Activated CD4-positive, alpha-beta T cell treated with anti-CD3 and anti-CD28 coated beads, Interleukin-2, amount 50 U/mL, for 16 hours (primary cell): ENCODE results near the gene COL18A1.
"Not testable (repeated sequence)": the region's sequence is repeated elsewhere in the genome, so short reads cannot be mapped to it uniquely, and the experiment has no call there.

Source experiments
- DNase-seq: peaks from one replicate; pipeline ENCODE4 v3.0.0-alpha.2; 2020

Gene COL18A1

GRCh38 chr21:45442686-45443594 lies 38.0 kb downstream of the COL18A1 start:
- DNase-seq, result not testable (repeated sequence)

GRCh38 chr21:45443595-45444181 lies 38.7 kb downstream of the COL18A1 start:
- no peak for DNase-seq

- DNase-seq, result no peak
Measured at GRCh38 chr21:45444385-45444784, 39.4 kb downstream of the COL18A1 start.

- DNase-seq, result no peak
Measured at GRCh38 chr21:45445369-45445768, 40.4 kb downstream of the COL18A1 start.

GRCh38 chr21:45447821-45448220 lies 42.9 kb downstream of the COL18A1 start:
- DNase-seq, result no peak

GRCh38 chr21:45448283-45448809 lies 43.4 kb downstream of the COL18A1 start:
- DNase-seq, result no peak

GRCh38 chr21:45448810-45449657 lies 44.1 kb downstream of the COL18A1 start:
- DNase-seq, result no peak

- no peak for DNase-seq
Measured at GRCh38 chr21:45449658-45450422, 44.9 kb downstream of the COL18A1 start.

- no peak for DNase-seq
Measured at GRCh38 chr21:45450423-45451090, 45.6 kb downstream of the COL18A1 start.

GRCh38 chr21:45451091-45451740 lies 46.3 kb downstream of the COL18A1 start:
- no peak for DNase-seq

GRCh38 chr21:45451771-45452182 lies 46.8 kb downstream of the COL18A1 start:
- DNase-seq, result no peak

GRCh38 chr21:45452696-45453307 lies 47.8 kb downstream of the COL18A1 start:
- DNase-seq, result no peak

GRCh38 chr21:45453308-45453950 lies 48.5 kb downstream of the COL18A1 start:
- no peak for DNase-seq

GRCh38 chr21:45454060-45454925 lies 49.3 kb downstream of the COL18A1 start:
- no peak for DNase-seq

- no peak for DNase-seq
Measured at GRCh38 chr21:45454926-45455673, 50.1 kb downstream of the COL18A1 start.

- no peak for DNase-seq
Measured at GRCh38 chr21:45455674-45456583, 51.0 kb downstream of the COL18A1 start.

GRCh38 chr21:45456584-45457160 lies 51.7 kb downstream of the COL18A1 start:
- no peak for DNase-seq
